CD8-positive, alpha-beta memory T cell (primary cell): ENCODE data around the gene GABBR1. TPM values are rescaled to one million over a fixed set of nuclear protein-coding genes. Genes with fewer than 3 reads are reported as not detected.

Experiments used
- CTCF ChIA-PET: fragments of 350-600 bp; sonication (Branson Sonifier 250); formaldehyde crosslinking; loops from one replicate; lab custom pipeline; 2021; ENCODE audit warnings: antibody characterized with exemption; lab: Charles Lee
- POLR2A ChIA-PET: fragments of 350-600 bp; sonication (Branson Sonifier 250); formaldehyde crosslinking; loops from one replicate; lab custom pipeline; 2021; ENCODE audit warnings: antibody characterized with exemption; lab: Charles Lee
- DNase-seq, 5 donors: peaks; one replicate each; pipeline versions ENCODE4 v3.0.0 to v3.0.0-alpha.2; 2020 to 2022; ENCODE audit warnings: mixed read lengths in 1 of 5
- H3K27ac ChIP-seq: one replicate; pipeline ENCODE4 v1.7.0; 2013; ENCODE audit warnings: low read depth, mild to moderate bottlenecking, low read length, moderate library complexity
- H3K27me3 ChIP-seq: 2 replicates; pipeline ENCODE4 v1.7.0; 2013; ENCODE audit warnings: low read length, mild to moderate bottlenecking; ENCODE audit not compliant: insufficient read depth, poor library complexity, severe bottlenecking
- H3K36me3 ChIP-seq: 2 replicates; pipeline ENCODE4 v1.7.0; 2013; ENCODE audit warnings: mild to moderate bottlenecking, low read length, moderate library complexity; ENCODE audit not compliant: insufficient read depth
- H3K4me1 ChIP-seq: 2 replicates; pipeline ENCODE4 v1.7.0; 2013; ENCODE audit warnings: mild to moderate bottlenecking, low read length, moderate library complexity; ENCODE audit not compliant: insufficient read depth
- H3K4me3 ChIP-seq: 2 replicates; pipeline ENCODE4 v1.7.0; 2013; ENCODE audit warnings: mild to moderate bottlenecking, low read length
- H3K9me3 ChIP-seq: 2 replicates; pipeline ENCODE4 v1.7.0; 2013; ENCODE audit warnings: mild to moderate bottlenecking, low read length
- H3K27ac Mint-ChIP-seq, 8 donors: one replicate each; pipeline ENCODE4 v1.8.0; 2020 to 2021; ENCODE audit warnings: mixed read lengths in 8 of 8, mild to moderate bottlenecking in 6 of 8, inconsistent platforms in 3 of 8, moderate library complexity in 3 of 8
- H3K27me3 Mint-ChIP-seq, 2 donors: one replicate each; pipeline ENCODE4 v1.8.0; 2020 to 2021; ENCODE audit warnings: mixed read lengths in 2 of 2, mild to moderate bottlenecking in 1 of 2, moderate library complexity in 1 of 2
- H3K36me3 Mint-ChIP-seq, 3 donors: one replicate each; pipeline ENCODE4 v1.8.0; 2020 to 2021; ENCODE audit warnings: mixed read lengths in 3 of 3, inconsistent platforms in 1 of 3, mild to moderate bottlenecking in 1 of 3
- H3K4me1 Mint-ChIP-seq, 3 donors: one replicate each; pipeline ENCODE4 v1.8.0; 2020 to 2021; ENCODE audit warnings: mixed read lengths in 3 of 3, inconsistent platforms in 1 of 3, mild to moderate bottlenecking in 1 of 3
- H3K4me3 Mint-ChIP-seq, 7 donors: one replicate each; pipeline ENCODE4 v1.8.0; 2020 to 2021; ENCODE audit warnings: mixed read lengths in 7 of 7, mild to moderate bottlenecking in 6 of 7, moderate library complexity in 4 of 7, inconsistent platforms in 2 of 7
- H3K9me3 Mint-ChIP-seq, 5 donors: one replicate each; pipeline ENCODE4 v1.8.0; 2020 to 2022; ENCODE audit warnings: mixed read lengths in 5 of 5, mild to moderate bottlenecking in 3 of 5, moderate library complexity in 2 of 5, inconsistent platforms in 1 of 5
- polyA plus RNA-seq: library from polyadenylated mRNA; unstranded; fragments of 300-500 nt; fragmentation: Illumina TruSeq; gene quantifications from one replicate; pipeline ENCODE4 v1.2.3, GENCODE V29; 2021
- total RNA-seq, 2 experiments: library from RNA; stranded (reverse); gene quantifications; one replicate each; pipeline ENCODE4 v1.2.3, GENCODE V29; 2021

The GABBR1 gene
- total and polyA plus RNA-seq, 3 experiments from 2014 or later = 0.45 to 8.8 (median 8.3) TPM

DNA sequence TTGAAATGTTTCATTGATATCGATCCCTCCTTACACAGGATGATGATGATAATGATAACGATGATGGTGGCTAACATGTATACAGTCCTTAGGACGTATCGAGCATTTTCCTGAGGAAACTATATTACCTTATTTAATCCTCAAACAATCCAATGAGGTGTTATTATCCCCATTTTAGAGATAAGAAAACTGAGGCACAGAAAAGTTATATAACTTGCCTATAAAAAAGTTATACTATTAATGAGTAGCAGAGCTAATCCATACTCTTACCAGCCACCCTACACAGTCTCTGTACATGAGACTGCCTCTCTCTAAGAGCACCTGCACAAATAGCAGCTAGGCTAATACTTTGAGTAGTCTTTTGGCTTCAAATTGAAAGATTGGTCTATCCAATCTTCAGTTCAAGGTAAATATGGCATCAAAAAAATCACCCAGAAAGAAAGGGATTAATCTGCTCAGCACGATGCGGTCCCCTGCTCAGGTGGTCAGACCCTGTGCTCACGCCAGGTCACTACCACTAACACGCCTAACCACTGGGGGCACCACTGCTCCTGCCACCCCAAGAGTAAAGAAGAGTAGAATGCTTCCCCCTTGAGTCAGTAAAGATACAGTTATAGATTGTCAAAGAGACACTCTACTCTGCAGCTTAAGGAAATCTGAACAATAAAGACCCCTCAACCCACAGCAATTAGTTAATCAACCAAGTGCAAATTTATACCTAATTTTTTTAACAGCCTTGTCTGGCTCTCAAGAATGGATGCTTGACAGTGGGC lies 15.0 kb downstream of the GABBR1 start:
- CTCF ChIA-PET = interaction anchor here (1.0 to 1.1 kb wide), 3 partner anchors 12 to 110 kb away, joined by 3 to 4 read pairs (median 3); no protein-coding TSS in a partner anchor
- DNase-seq = no peak

DNA sequence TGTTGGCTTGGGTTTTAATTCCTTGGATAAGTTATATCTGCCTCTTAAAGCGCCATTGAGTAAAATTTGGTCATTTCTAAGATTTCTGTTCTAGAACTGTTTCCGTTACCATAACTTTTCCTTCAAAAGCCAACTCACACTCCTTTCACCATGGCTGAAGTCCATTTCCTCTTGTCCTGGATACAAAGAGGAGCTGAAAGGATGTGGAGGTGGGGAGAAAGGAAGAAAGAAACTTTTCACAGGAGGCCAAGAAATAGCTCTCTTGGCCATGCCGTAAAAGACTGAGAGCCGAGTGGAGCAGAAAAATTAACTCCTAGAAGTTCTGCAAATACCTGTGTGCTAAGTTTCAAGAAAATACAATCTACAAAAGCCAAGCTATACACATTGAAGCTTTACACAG lies 21.6 kb downstream of the GABBR1 start:
- Mint-ChIP-seq H3K27me3 (peaks cover 0 to 4% of the 10 kb centered on the region in 2 donors), H3K36me3 (peaks cover 12 to 48% (median 21%) of the 10 kb centered on the region in 3 donors), H3K4me3 (no peak overlapping the region), H3K4me1 (peaks cover 0 to 2% (median 0%) of the 10 kb centered on the region in 3 donors), H3K9me3 (no peaks in the 10 kb centered on the region), H3K27ac (peak overlapping the region in 1 of 8 donors; percentile 12)
- Histone ChIP-seq H3K4me3 (no peak overlapping the region), H3K4me1 (no peaks in the 10 kb centered on the region), H3K27me3 (no peaks in the 10 kb centered on the region), H3K27ac (no peak overlapping the region), H3K36me3 (peaks cover 7% of the 10 kb centered on the region), H3K9me3 (no peaks in the 10 kb centered on the region)
- POLR2A ChIA-PET = interaction anchor here (0.6 kb wide), 1 partner anchor 1031 kb away, joined by 5 read pairs; no protein-coding TSS in a partner anchor
- CTCF ChIA-PET = no interaction called here
- DNase-seq = no peak

More for the DNA sequence above, 15.0 kb downstream of the GABBR1 start:
- Mint-ChIP-seq H3K4me3 (no peak overlapping the region), H3K36me3 (peaks cover 3 to 47% (median 3%) of the 10 kb centered on the region in 3 donors), H3K27ac (peak overlapping the region in 1 of 8 donors; percentile 20), H3K4me1 (no peaks in the 10 kb centered on the region), H3K27me3 (peaks cover 0 to 1% of the 10 kb centered on the region in 2 donors), H3K9me3 (no peaks in the 10 kb centered on the region)
- Histone ChIP-seq H3K4me3 (no peak overlapping the region), H3K27ac (no peak overlapping the region), H3K27me3 (no peaks in the 10 kb centered on the region), H3K9me3 (no peaks in the 10 kb centered on the region), H3K4me1 (no peaks in the 10 kb centered on the region), H3K36me3 (peaks cover 2% of the 10 kb centered on the region)
- POLR2A ChIA-PET = no interaction called here

DNA sequence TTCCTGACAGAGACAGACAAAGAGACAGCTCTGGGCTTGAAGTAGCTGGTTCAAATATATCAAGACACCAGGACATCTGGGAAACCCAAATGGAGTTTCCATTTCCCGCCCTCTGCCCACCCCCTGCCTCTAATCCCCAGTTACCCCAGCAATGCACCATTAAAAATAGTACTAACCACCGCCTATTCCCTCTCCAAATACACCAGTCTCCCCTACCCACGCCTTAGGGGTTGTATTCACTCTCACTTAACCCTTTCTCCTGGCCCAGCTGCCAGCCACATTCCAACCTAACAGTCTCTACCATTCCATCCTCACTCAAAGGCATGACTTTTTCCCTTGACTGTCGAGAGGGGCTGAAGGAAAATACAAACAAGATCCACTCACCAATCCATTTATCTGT lies 22.4 kb downstream of the GABBR1 start:
- peaks cover 12 to 57% (median 21%) of the 10 kb centered on the region in 3 donors for H3K36me3 Mint-ChIP-seq
- H3K4me3 Mint-ChIP-seq = no peak overlapping the region
- Histone ChIP-seq H3K36me3 (peaks cover 7% of the 10 kb centered on the region), H3K9me3 (no peaks in the 10 kb centered on the region), H3K4me1 (no peaks in the 10 kb centered on the region), H3K27me3 (no peaks in the 10 kb centered on the region), H3K4me3 (no peak overlapping the region), H3K27ac (no peak overlapping the region)
- H3K27me3 Mint-ChIP-seq = peaks cover 0 to 4% of the 10 kb centered on the region in 2 donors
- ChIA-PET POLR2A (no interaction called here), CTCF (no interaction called here)
- H3K4me1 Mint-ChIP-seq = peaks cover 0 to 2% (median 0%) of the 10 kb centered on the region in 3 donors
- no peaks in the 10 kb centered on the region for H3K9me3 Mint-ChIP-seq
- H3K27ac Mint-ChIP-seq = no peak overlapping the region
- no peak for DNase-seq

DNA sequence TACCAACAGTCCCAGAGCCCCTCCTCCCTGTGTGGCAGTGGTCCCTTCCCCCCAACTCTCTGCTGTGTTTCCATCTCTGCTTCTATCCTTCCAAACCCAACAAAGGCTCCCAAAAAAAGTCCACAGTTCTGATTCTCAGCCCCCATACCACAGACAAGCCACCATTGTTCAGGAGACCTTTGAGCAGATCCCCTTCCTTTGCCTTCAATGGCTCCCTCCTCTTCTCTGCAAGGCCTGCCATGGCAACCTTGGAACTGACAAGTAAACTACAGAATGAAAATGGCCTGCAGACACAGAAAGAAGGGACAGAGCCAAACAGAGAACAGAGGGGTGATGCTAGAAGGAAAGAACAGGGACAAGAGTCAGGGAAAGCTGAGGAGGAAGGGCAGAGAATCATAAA lies 24.9 kb downstream of the GABBR1 start:
- Mint-ChIP-seq H3K4me3 (no peak overlapping the region), H3K36me3 (peaks cover 9 to 60% (median 23%) of the 10 kb centered on the region in 3 donors), H3K9me3 (no peaks in the 10 kb centered on the region), H3K4me1 (peaks cover 0 to 2% (median 0%) of the 10 kb centered on the region in 3 donors), H3K27me3 (peaks cover 0 to 7% of the 10 kb centered on the region in 2 donors), H3K27ac (no peak overlapping the region)
- H3K27me3 ChIP-seq = no peaks in the 10 kb centered on the region
- no peak overlapping the region for H3K4me3 ChIP-seq
- H3K4me1 ChIP-seq = no peaks in the 10 kb centered on the region
- ChIA-PET CTCF (no interaction called here), POLR2A (no interaction called here)
- H3K27ac ChIP-seq = no peak overlapping the region
- no peak for DNase-seq
- H3K9me3 ChIP-seq = no peaks in the 10 kb centered on the region
- peaks cover 7% of the 10 kb centered on the region for H3K36me3 ChIP-seq

DNA sequence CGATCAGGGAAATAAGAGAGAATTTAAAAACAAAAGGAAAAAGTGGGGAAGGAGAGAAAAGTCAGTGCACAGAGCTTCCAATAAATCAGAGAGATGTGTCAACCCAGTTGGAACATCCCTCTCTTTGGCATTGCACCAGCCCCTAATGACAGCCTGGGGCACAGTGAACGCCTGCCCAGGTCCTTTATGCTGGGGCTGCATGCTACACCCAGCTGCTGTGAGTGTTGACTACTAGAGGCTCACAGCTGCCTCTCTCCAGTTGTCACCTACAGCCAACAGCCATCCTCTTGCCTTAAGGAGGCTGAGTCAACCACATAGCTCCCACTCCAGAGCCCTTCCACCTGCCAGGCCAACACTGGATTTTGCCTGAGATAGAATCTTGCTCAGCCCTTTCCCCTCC lies 29.1 kb downstream of the GABBR1 start:
- CTCF ChIA-PET = no interaction called here
- H3K36me3 ChIP-seq = no peaks in the 10 kb centered on the region

DNA sequence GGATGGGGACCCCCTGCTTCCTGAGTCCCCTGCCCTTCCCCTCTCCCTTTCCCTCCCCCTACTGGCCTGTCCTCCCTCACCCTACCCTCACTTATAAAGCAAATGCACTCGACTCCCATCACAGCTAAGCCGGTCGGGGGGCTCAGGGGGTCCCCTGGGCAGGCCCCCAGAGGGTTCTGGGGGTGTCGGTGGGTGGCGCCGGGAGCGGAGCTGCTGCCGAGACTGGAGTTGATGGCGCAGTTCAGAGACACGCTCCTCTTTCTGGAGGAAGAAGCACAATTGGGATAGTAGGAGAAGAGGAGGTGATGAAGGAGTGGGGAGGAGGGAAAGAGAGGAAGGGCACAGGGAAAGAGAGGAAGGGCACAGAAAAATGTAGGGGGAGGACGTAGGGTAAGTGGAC lies 29.5 kb downstream of the GABBR1 start:
- H3K36me3 Mint-ChIP-seq = peaks cover 9 to 45% (median 12%) of the 10 kb centered on the region in 3 donors
- Histone ChIP-seq H3K27ac (no peak overlapping the region), H3K4me3 (no peak overlapping the region), H3K9me3 (no peaks in the 10 kb centered on the region), H3K27me3 (no peaks in the 10 kb centered on the region), H3K4me1 (no peaks in the 10 kb centered on the region), H3K36me3 (no peaks in the 10 kb centered on the region)
- CTCF ChIA-PET = no interaction called here
- peaks cover 0 to 2% (median 0%) of the 10 kb centered on the region in 3 donors for H3K4me1 Mint-ChIP-seq
- no peaks in the 10 kb centered on the region for H3K9me3 Mint-ChIP-seq
- no peak for DNase-seq
- POLR2A ChIA-PET = no interaction called here
- no peak overlapping the region for H3K4me3 Mint-ChIP-seq
- H3K27me3 Mint-ChIP-seq = peaks cover 3 to 9% of the 10 kb centered on the region in 2 donors
- H3K27ac Mint-ChIP-seq = peak overlapping the region in 1 of 8 donors; percentile 24

More for the DNA sequence above, 29.1 kb downstream of the GABBR1 start:
- Histone ChIP-seq H3K27me3 (no peaks in the 10 kb centered on the region), H3K4me1 (no peaks in the 10 kb centered on the region), H3K4me3 (no peak overlapping the region), H3K27ac (no peak overlapping the region), H3K9me3 (no peaks in the 10 kb centered on the region)
- Mint-ChIP-seq H3K36me3 (peaks cover 9 to 46% (median 15%) of the 10 kb centered on the region in 3 donors), H3K4me1 (peaks cover 0 to 2% (median 0%) of the 10 kb centered on the region in 3 donors), H3K4me3 (no peak overlapping the region), H3K9me3 (no peaks in the 10 kb centered on the region), H3K27me3 (peaks cover 3 to 9% of the 10 kb centered on the region in 2 donors), H3K27ac (peak overlapping the region in 2 of 8 donors; percentile 24 to 27)
- POLR2A ChIA-PET = no interaction called here
- no peak for DNase-seq

DNA sequence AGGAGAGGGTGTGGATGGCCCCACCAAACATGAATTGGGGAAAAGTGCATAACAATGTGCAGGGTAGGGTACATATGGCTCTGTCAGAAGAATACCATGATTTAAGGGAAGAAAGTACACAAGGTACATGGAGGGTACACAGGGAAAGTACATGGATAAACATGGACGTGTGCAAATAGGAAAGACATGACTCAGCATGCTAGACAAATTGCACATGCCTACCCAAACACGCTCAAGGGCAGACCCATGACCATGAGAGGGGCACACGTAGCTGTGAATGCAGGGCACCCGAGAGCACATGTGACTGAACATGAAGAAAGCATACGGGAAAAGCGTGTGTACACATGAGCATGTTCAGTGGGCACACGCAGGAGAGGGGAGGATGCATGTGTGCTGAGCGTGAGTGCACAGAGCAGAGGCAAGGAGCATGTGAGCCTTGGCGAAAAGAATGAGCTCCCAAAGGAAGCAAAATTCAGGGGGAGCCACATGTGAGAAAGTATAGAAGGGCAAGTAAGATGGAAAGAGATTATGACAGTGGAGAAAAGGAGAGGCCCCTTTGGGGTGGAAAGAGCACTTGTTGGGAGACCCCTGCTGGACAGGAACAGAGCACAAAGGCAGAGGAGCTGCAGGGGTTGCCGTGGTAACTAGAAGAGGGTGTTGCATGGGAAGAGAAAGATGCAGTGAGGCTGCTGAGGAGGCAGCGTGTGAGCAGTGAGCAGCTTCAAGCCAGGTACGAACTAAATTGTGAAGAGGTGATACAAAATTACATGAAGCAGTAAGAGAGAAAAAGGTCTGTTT lies 30.2 kb downstream of the GABBR1 start:
- CTCF ChIA-PET = no interaction called here
- Mint-ChIP-seq H3K27ac (peak overlapping the region in 2 of 8 donors; percentile 61 to 70), H3K9me3 (no peaks in the 10 kb centered on the region), H3K4me1 (no peaks in the 10 kb centered on the region), H3K4me3 (no peak overlapping the region), H3K27me3 (peaks cover 3 to 7% of the 10 kb centered on the region in 2 donors), H3K36me3 (peaks cover 4 to 40% (median 9%) of the 10 kb centered on the region in 3 donors)
- POLR2A ChIA-PET = no interaction called here
- Histone ChIP-seq H3K36me3 (no peaks in the 10 kb centered on the region), H3K27ac (no peak overlapping the region), H3K27me3 (no peaks in the 10 kb centered on the region), H3K4me1 (no peaks in the 10 kb centered on the region), H3K9me3 (no peaks in the 10 kb centered on the region), H3K4me3 (no peak overlapping the region)
- no peak for DNase-seq
